HG03520 (cell line): ENCODE results near the gene TDRD7.
A peak's percentile ranks its signal among the peaks of the same experiment; 100 is the strongest.

ENCODE experiments used
- ATAC-seq: cut with Tn5 transposase; IDR thresholded peaks from one replicate; pipeline ENCODE4 v1.9.1; 2021; ENCODE audit warnings: mild to moderate bottlenecking, moderate library complexity; ENCODE audit not compliant: unreplicated experiment

The TDRD7 gene

GRCh38 chr9:97387504-97387886, 24.4 kb upstream of the TDRD7 start:
- ATAC-seq: no peak

DNA sequence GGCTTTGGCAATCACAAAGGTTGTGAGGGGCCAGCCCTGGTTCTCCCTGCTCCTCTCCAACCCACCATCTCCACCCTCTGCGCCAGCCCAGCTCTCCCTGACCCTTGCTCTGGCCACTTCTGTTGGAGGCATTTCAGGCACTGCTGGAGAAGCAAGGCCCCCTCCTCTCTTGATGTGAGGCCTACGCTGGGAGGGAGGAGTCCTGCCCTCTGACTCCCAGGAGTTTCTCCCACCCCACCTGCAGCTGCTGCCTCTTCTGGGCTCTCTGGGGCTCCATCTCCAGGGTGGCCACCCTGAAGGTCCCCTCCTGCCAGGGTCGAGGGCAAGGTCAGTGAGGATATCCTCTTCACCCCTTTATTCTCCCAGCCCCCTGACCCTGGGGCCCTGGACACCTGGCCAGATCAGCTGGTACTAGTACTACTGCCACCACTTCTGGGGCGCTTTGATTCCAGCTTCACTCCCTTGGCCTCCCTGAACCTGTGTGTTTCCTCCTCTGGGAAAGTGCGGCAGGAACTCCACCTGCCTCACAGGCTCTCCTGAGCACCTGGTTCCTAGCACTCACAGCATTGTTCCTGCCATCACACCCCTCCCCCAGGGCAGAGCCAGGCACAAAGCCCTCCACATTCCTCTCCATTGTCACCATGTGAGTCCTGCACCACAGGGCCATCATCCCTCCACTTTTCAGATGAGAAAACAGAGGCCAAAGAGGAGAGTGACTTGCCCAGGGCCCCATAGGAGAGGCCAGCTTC, 23.8 kb upstream of the TDRD7 start:
- no peak for ATAC-seq

DNA sequence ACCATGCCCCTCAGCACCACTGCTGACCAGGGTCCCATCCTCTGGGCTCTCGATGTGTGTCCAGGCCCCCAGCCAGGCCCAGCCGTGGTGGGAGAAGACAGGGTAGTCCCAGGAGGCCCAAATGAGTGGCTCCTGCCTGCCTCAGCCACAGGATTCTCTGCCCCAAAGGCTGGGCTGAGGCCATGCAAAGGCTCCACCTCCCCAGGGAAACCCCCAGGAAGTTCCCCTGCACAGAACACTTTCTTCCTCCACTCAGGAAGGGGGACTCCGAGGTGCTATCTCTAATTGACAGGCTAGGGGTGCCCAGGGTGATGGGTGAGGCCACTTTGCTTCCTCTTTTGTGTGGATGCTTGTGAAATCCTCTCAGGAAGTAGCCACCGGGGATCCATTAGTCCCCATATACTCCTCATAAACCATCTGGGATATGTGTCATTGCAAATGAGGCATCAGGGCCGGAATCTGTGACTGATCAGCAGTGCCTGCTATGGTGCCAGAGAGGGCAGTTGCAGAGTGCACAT, 23.1 kb upstream of the TDRD7 start:
- peak; percentile 54 for ATAC-seq

DNA sequence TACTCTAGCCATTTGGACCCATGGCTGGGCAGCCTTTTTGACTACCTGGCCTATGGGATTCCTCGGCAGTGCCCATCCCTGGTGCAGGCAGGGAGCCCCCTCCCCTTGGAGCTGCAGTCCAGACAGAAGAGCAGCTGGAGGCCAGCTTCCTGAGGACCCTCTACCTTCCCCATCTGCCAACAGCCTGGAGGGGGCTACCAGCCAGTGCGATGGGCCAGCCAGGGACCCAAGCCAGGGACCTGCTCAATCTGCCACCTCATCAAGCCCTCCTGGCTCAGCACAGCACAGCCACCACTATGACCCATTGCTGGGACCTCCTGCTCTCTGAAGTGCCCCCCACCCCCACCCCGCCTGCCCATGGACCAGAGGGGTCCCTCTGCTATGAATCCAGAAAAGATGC, 22.6 kb upstream of the TDRD7 start:
- ATAC-seq: no peak

GRCh38 chr9:97390791-97391406, 21.0 kb upstream of the TDRD7 start:
- ATAC-seq: no peak

DNA sequence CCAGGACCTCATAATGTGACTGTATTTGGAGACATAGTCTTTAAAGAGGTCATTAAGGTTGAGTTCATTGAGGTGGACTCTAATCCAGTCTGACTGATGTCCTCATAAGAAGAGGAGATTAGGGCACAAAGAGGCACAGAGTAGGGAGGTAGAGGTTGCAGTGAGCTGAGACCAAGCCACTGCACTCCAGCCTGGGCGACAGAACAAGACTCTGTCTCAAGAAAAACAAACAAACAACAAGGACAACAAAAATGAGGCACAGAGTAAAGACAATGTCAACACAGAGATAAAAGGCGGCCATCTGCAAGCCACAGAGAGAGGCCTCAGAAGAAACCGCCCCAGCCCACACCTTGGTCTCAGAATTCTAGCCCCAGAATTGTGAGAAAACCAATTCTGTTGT, 17.0 kb upstream of the TDRD7 start:
- ATAC-seq: no peak

- no peak for ATAC-seq
Measured at GRCh38 chr9:97395745-97396144, 16.2 kb upstream of the TDRD7 start.

GRCh38 chr9:97396256-97396655, 15.6 kb upstream of the TDRD7 start:
- no peak for ATAC-seq

DNA sequence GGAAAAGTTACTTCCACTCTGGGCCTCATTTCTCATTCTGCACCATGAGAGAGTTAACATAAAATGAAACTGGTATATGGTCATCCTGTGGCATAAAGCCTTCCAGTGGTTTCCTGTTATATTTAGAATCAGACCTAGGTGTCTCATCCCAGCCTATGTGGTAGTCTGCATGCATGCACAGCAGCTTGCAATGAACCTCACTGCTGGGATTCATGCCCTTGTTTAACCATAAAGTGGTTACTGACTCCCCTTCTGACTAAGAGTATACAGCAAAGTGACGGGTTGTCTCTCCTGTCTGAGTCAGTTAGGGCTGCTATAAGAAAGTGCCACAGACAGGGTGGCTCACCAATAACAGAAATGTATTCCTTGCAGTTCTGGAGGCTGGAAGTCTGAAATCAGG, 14.7 kb upstream of the TDRD7 start:
- ATAC-seq: no peak

- peak; percentile 54 for ATAC-seq
Measured at GRCh38 chr9:97398999-97399758, 12.7 kb upstream of the TDRD7 start.

DNA sequence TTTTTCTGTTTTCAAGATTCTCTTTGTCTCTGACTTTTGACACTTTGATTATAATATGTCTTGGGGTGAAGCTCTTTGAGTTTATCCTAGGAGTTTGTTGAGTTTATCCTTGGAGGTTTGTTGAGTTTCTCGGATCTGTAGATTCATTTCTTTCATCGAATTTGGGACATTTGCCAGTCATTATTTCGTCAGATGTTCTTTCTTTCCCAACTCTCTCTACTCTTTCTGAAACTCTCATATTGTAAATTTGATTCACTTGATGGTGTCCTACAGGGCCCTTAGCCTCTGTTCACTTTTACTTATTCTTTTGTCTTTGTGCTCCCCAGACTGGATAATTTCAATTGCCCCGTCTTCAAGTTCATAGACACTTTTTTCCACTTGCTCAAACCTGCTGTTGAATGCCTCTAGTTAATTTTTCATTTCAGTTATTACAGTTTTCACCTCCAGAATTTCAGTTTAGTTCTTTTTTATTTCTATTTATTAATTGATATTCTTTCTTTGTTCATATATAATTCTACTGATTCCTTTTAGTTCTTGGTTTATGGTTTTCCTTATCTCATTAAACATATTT, 8.1 kb upstream of the TDRD7 start:
- ATAC-seq: no peak

GRCh38 chr9:97405551-97405950, 6.3 kb upstream of the TDRD7 start:
- ATAC-seq: no peak

- ATAC-seq: no peak
Measured at GRCh38 chr9:97406620-97407177, 5.2 kb upstream of the TDRD7 start.

DNA sequence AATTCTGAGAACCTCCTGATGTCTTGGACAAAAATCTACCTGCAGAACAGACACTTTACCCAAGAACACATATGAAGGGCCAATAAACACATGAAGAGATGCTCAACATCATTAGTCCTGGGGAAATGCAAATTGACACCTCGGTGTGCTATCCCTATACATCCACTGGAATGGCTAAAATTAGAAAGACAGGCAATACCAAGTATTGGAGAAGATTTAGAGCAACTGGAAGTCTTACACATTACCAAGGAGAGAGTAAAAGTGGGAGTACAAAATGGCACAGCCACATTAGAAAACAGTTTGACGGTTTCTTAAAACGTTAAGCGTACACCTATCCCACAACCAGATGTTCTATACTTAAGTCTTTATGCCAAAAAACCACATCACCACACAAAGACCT, 3.3 kb upstream of the TDRD7 start:
- no peak for ATAC-seq

- ATAC-seq: no peak
Measured at GRCh38 chr9:97411440-97411788, 482 bp upstream of the TDRD7 start.

DNA sequence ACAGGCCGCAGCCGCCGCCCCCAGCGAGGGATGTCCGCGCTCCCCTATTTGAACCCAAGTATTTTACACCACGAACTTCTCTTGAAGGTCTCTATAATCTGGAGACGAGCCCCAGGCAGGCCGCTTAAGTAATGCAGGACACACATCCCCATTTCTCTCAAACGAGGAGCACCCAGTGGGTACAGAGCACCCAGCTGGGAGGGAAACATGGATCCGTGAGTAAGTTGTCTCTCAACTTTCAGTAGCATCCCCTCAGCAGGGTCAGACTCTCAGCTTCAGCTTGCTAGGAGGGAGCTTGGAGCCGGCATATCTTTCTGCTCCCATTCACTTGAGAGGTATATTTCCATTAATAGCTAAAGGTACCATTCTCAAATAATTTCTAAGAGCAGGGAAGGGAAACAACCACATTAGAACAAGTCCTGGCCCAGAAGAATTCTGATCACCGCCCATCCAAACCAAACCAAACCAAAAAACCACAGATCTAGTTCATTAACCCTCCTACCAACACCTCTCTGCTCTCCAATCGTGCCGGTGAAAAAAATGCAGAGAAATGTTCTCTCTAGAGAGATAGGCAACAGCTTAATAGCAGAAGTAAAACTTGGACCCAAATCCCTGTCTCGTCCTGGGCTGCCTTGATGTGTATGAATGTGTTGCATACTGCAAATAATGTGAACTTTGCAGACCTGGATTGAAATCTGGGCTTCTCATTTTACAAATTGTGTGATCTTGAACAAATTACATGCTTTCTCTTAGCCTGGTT, 910 bp downstream of the TDRD7 start:
- peak; percentile 27 for ATAC-seq

- no peak for ATAC-seq
Measured at GRCh38 chr9:97413462-97413861, 1.6 kb downstream of the TDRD7 start.

DNA sequence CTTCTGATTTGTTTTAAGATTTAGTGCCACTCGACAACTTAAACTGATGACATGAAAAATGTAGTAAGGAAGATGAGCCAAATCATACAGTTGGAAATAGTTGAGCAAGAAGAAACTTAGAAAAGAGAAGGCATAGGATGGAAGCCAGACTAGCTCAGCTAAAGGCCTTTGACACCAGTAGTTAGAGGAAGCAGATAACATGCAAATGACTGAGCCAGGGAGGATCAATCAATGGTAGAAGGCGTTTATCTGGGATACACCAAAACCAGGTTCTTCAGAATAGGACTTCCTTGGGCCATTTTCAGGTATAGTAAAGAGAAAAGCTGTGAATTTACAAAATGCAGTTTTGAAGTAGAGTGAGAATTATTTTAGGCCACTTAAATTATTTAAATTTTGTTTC, 3.2 kb downstream of the TDRD7 start:
- no peak for ATAC-seq

- ATAC-seq: no peak
Measured at GRCh38 chr9:97418880-97419279, 7.0 kb downstream of the TDRD7 start.

GRCh38 chr9:97419309-97419867, 7.5 kb downstream of the TDRD7 start:
- no peak for ATAC-seq
